IPS DF 4.7 (cell line): ENCODE results near the gene DOK6.

Experiments
- DNase-seq: peaks from one replicate; pipeline ENCODE4 v3.0.0-alpha.2; 2013; ENCODE audit warnings: low spot score; ENCODE audit errors: extremely low read depth

DOK6 gene

DNA sequence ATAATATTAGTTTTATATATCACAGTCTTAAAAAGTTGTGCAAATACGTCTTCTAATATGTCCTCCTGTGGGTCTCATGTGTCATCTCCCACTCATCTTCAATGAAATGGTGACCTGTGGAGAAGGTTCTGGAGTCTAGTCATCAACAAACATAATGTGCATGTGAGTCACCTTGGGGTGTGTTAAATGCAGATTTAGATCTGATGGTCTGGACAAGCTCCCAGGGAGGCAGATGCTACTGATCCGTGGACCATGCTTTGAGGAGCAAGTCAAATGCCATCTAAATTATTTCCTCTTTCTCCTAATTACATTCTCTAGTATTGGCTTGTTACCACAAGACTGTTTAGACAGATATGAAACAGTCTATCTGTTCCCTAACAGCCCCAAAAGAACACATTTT, 336.0 kb downstream of the DOK6 start:
- DNase-seq, result no peak

DNA sequence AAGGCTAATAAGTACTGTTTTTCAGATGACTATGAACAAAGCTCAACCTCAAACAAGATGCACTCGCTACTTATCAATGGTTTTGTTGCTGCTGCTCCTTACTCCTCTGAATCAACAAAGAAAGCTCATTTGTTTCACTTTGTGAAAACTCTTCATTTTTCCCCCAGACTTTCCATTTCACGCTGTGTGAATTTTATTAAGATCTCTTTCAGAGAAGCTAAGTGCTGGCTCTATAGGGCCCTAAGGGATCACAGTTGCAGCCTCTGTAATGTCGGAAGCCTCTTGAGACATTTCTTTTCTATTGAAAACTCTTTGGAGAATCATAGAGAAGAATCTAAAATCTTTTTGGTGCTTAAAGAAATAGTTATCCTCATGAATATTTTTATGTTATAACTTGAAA, 337.2 kb downstream of the DOK6 start:
- DNase-seq, result no peak

DNA sequence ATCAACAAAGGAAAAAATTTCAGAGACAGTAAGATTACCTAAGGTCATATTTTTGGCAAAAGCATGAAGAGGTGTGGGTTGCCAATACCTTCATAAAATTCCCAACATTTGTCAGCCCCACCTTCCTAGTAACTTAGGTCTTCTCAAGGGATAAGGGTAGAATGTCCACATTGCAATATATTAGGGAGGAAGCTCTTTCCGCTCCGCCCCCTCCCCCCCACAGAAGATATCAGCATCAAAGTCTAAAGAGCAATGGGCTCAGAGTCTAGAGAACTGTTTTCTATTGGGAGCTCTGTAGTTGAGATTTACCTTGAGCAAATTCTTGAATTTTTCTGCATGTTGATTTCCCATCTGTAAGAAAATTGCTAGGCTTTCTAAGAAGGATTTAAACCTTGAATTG, 346.7 kb downstream of the DOK6 start:
- no peak for DNase-seq

DNA sequence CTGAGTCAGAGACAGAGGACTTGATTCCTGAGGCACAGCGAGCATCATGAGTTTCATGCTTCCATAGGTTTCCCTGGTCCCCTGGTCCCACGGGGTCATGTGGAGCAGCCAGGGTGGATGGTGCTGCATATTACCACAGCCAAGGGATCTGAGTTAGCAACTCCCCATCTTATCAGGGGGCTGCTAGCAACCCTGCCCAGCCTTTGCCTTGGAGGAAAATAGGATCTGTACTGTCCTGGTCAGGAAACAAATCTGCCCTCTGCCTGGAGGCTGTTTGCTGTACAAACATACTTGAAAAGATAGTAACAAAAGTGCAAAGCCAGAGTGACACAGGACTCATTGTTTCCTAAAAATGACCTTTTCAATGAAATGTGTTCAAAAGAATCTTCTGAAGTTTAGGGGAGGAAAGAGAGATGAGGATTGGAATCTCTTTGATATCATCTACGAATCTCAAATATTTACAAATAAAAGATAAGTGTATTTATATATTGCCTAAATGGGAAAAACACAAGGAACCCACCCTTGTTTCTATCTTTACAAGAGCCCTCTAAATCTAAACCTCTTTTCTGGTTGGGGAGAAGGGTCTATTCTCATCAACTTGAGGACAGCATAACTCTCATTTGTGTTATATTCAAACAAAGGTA, 352.2 kb downstream of the DOK6 start:
- DNase-seq, result no peak

- no peak for DNase-seq
Observed at GRCh38 chr18:69754108-69754507, 353.4 kb downstream of the DOK6 start.

- DNase-seq, result no peak
Observed at GRCh38 chr18:69755041-69755440, 354.4 kb downstream of the DOK6 start.

- no peak for DNase-seq
Observed at GRCh38 chr18:69755856-69756496, 355.3 kb downstream of the DOK6 start.

DNA sequence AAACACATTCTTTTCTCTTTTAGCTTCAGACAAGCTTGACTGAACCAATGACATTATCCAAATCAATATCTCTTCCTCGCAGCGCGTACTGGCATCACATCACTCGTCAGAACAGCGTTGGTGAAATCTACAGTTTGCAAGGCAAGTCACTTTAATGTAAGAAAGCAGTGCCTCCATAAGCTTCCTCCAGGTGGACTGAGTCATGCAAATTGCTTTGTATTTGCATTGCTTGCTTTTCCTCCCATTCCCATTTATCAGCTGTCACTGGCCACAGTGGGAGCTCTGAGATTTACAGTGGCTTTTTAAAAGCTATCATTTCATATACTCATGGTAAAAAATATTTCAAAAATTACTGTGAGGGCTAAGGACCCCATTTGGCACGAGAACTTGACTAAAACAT, 357.0 kb downstream of the DOK6 start:
- no peak for DNase-seq

- no peak for DNase-seq
Observed at GRCh38 chr18:69758458-69758857, 357.8 kb downstream of the DOK6 start.

DNA sequence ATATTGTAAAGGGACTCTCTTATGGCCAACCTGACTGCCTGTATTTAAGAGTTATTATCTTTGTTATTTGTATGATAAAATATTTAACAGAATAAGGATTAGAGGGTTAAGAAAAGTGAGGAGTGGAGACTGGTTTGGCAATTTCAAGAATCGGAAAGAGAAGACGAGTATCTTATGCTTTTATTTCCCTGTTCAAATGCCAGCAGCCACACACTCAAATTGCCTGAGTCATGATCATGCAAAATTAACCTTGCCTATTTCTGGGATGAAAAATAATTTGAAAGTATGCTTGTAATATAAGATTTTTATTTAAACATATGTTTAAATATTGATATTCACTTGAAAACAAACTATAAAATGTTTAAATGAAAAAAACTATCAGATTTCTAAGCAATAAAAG, 358.4 kb downstream of the DOK6 start:
- no peak for DNase-seq

- no peak for DNase-seq
Observed at GRCh38 chr18:69763002-69763401, 362.3 kb downstream of the DOK6 start.

- no peak for DNase-seq
Observed at GRCh38 chr18:69763821-69764220, 363.1 kb downstream of the DOK6 start.

- no peak for DNase-seq
Observed at GRCh38 chr18:69770238-69770637, 369.6 kb downstream of the DOK6 start.

- no peak for DNase-seq
Observed at GRCh38 chr18:69774831-69775230, 374.1 kb downstream of the DOK6 start.

DNA sequence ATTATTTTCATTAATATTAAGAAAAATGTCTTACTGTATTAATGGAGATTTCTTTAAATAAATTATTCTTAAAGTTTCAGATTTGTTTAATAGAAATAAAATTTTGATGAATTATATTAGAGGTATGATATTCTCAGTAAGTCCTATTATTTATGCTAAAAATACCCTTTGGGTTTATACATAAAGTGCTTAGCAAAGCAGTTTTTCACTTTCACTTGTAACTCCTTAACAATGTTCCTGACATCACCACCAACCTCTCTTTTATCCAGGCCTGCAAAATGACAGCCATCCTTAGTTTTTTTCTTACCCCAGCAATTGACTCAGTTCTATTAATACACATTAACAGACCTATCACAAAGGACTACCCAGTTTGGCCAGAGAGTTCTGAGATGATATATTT, 376.6 kb downstream of the DOK6 start:
- DNase-seq, result no peak

DNA sequence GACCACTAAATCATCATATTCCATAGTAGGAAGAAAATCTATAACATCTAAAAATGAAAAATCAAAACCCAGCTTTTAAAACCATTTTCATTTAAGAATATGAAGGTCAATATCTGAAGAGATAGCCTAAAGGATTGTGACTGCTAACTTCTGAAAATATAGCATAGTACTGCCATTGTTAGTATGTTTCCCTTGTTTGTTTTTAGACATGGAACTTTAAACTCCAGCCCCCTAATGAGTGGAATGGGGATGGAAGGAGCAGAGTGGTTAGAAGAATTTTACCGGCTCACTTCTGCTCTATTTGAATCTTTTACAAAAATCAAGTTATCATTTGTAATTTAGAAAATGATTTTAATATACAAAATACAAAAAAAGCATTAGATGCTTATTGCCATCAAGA, 378.0 kb downstream of the DOK6 start:
- no peak for DNase-seq

- no peak for DNase-seq
Observed at GRCh38 chr18:69780851-69781250, 380.2 kb downstream of the DOK6 start.

DNA sequence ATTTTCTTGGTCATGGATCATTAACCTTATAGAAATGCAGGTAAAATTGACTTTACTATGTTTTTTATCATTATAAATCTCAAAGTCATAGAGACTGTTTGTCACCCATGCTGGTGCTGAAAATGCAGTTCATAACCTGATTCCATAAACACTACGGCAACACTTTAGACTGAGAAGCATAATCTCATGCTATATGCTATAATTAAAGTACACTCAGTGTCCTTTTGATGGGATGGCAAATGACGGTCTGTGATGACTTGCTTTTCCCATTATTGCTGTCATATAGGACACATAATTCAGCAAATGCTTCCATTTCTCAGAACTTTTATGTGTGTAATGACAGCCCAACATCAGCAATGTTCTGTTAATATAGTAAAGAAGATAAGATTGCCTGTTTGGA, 384.1 kb downstream of the DOK6 start:
- no peak for DNase-seq

- no peak for DNase-seq
Observed at GRCh38 chr18:69785466-69785865, 384.8 kb downstream of the DOK6 start.

- DNase-seq, result no peak
Observed at GRCh38 chr18:69786427-69786826, 385.7 kb downstream of the DOK6 start.

- DNase-seq, result no peak
Observed at GRCh38 chr18:69787825-69788547, 387.3 kb downstream of the DOK6 start.

DNA sequence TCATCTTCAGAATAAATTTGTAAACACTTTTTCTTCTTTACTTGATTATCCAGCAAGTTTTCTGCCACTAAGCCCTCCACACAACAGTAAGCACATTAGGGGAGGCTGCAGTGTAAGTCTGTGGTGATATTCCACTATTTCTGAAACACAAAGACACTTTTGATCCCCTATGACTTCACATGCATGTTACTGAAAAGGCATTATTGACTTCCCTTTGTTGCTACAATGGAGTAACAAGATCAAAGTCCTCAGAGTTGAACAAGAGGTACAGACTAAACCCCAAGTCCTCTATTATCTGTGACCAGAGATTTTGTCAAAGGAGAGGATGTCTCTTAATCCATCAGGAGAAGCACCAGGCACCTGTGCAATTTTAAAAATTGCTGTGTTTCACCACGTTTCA, 389.1 kb downstream of the DOK6 start:
- DNase-seq, result no peak

- no peak for DNase-seq
Observed at GRCh38 chr18:69790649-69791048, 390.0 kb downstream of the DOK6 start.
